Activated CD8-positive, alpha-beta T cell treated with anti-CD3 and anti-CD28 coated beads, Interleukin-2, amount 10 ng/mL, durations not matched to agents 7 days and 5 days (primary cell): ENCODE results near the gene FIGNL1. TPM values are rescaled to one million over a fixed set of nuclear protein-coding genes. Genes with fewer than 3 reads are reported as not detected.

Experiments used
- ATAC-seq: fragments of 150-1000 bp; cut with Tn5 transposase; one replicate; pipeline ENCODE4 v1.10.0; 2021; ENCODE audit warnings: moderate library complexity
- CTCF ChIA-PET: fragments of 350-600 bp; sonication (Branson Sonifier 250); formaldehyde crosslinking; loops from one replicate; lab custom pipeline; 2021; ENCODE audit warnings: antibody characterized with exemption; lab: Charles Lee
- POLR2A ChIA-PET: fragments of 350-600 bp; sonication (Branson Sonifier 250); formaldehyde crosslinking; loops from one replicate; lab custom pipeline; 2021; ENCODE audit warnings: antibody characterized with exemption; lab: Charles Lee
- DNase-seq: peaks from one replicate; pipeline ENCODE4 v3.0.0-alpha.2; 2020
- H3K27ac Mint-ChIP-seq: one replicate; pipeline ENCODE4 v1.8.0; 2021; ENCODE audit warnings: mild to moderate bottlenecking, mixed read lengths
- H3K27me3 Mint-ChIP-seq: one replicate; pipeline ENCODE4 v1.8.0; 2021; ENCODE audit warnings: low read depth, mixed read lengths
- H3K36me3 Mint-ChIP-seq: one replicate; pipeline ENCODE4 v1.8.0; 2021; ENCODE audit warnings: low read depth, mixed read lengths
- H3K4me1 Mint-ChIP-seq: one replicate; pipeline ENCODE4 v1.8.0; 2021; ENCODE audit warnings: low read depth, mixed read lengths
- H3K4me3 Mint-ChIP-seq: one replicate; pipeline ENCODE4 v1.8.0; 2021; ENCODE audit warnings: mild to moderate bottlenecking, mixed read lengths
- H3K9me3 Mint-ChIP-seq: one replicate; pipeline ENCODE4 v1.8.0; 2022; ENCODE audit warnings: mixed read lengths; ENCODE audit not compliant: insufficient read depth
- total RNA-seq, 2 experiments: library from RNA; stranded (reverse); gene quantifications; one replicate each; pipeline ENCODE4 v1.2.3, GENCODE V29; 2021

The FIGNL1 gene
- total RNA-seq, 2 experiments from 2014 or later: 40.7 to 41.0 TPM

GRCh38 chr7:50450590-50451032, 461 bp upstream of the FIGNL1 start:
- peak; percentile 38 for DNase-seq
- peak overlapping the region; percentile 93 for H3K4me3 Mint-ChIP-seq
- peak overlapping the region; percentile 96 for H3K27ac Mint-ChIP-seq
- ChIA-PET CTCF (interaction anchor here (1.3 to 1.6 kb wide), 3 partner anchors 12 to 18 kb away, joined by 3 to 6 read pairs (median 4); no protein-coding TSS in a partner anchor), POLR2A (interaction anchor here (0.7 kb wide), 1 partner anchor 30 kb away, joined by 3 read pairs; no protein-coding TSS in a partner anchor)
- H3K4me1 Mint-ChIP-seq: peaks cover 45% of the 10 kb centered on the region
- no peaks in the 10 kb centered on the region for H3K9me3 Mint-ChIP-seq
- ATAC-seq: peak; percentile 38
- H3K27me3 Mint-ChIP-seq: peaks cover 8% of the 10 kb centered on the region
- peaks cover 26% of the 10 kb centered on the region for H3K36me3 Mint-ChIP-seq

DNA sequence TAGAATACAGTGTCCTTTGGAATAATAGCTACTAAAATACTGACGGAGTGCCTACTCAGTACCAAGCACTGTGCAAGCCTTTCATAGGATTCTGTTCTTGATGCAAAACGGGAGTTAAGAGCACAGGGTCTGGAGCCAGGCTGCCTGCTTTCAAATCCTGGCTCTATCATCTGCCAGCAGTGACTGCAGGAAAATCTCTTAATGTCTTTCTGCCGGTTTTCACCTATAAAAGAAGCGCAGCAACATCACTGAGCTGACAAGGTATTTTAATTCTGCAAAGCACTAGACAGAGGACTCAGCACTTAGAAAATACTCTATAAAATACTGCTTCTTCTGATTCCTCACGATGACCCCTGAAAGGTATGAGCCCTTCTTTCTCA, 659 bp downstream of the FIGNL1 start:
- Mint-ChIP-seq H3K9me3 (no peaks in the 10 kb centered on the region), H3K4me3 (peak overlapping the region; percentile 93), H3K36me3 (peaks cover 33% of the 10 kb centered on the region), H3K27ac (peak overlapping the region; percentile 96), H3K27me3 (peaks cover 5% of the 10 kb centered on the region), H3K4me1 (peaks cover 55% of the 10 kb centered on the region)
- DNase-seq (no peak), ATAC-seq (no peak)
- ChIA-PET POLR2A (interaction anchor here (1.4 kb wide), 1 partner anchor 10 kb away, joined by 3 read pairs; no protein-coding TSS in a partner anchor), CTCF (interaction anchor here (1.0 to 1.8 kb wide), 7 partner anchors 16 to 357 kb away, joined by 3 to 6 read pairs (median 5); no protein-coding TSS in a partner anchor)

DNA sequence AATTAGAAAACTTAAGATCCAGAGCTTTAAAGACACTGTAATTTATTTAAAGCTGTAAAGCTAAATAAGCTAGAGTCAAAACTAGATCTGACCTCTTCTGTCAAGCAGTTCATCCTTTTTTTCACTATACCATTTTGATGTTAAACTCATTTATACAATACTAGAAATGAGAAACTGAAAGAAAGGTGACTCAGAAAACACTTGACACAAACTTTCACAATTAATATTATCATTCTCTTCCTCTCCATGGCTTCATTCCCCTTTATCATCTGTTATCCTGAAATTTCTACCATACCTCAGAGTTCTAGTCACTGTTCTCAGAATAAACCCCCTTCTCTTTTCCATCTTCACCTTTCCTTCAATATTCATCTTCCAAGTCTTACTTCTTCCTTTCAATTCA, 1.3 kb downstream of the FIGNL1 start:
- Mint-ChIP-seq H3K4me3 (peak overlapping the region; percentile 93), H3K9me3 (no peaks in the 10 kb centered on the region), H3K4me1 (peaks cover 62% of the 10 kb centered on the region), H3K36me3 (peaks cover 40% of the 10 kb centered on the region), H3K27me3 (peaks cover 5% of the 10 kb centered on the region), H3K27ac (peak overlapping the region; percentile 96)
- DNase-seq: no peak
- ATAC-seq: no peak
- ChIA-PET CTCF (interaction anchor here (0.7 to 1.8 kb wide), 9 partner anchors 11 to 714 kb away, joined by 3 to 5 read pairs (median 4); no protein-coding TSS in a partner anchor), POLR2A (interaction anchor here (0.5 to 1.4 kb wide), 2 partner anchors 9 to 56 kb away, joined by 3 read pairs; no protein-coding TSS in a partner anchor)

GRCh38 chr7:50446542-50446960, 3.6 kb downstream of the FIGNL1 start:
- no peak overlapping the region for H3K27ac Mint-ChIP-seq
- no peak for ATAC-seq

GRCh38 chr7:50436133-50436806, 13.9 kb downstream of the FIGNL1 start:
- no peaks in the 10 kb centered on the region for H3K27me3 Mint-ChIP-seq
- peaks cover 2% of the 10 kb centered on the region for H3K4me1 Mint-ChIP-seq
- DNase-seq (no peak), ATAC-seq (no peak)
- no peak overlapping the region for H3K27ac Mint-ChIP-seq
- H3K36me3 Mint-ChIP-seq: peaks cover 32% of the 10 kb centered on the region
- ChIA-PET POLR2A (no interaction called here), CTCF (interaction anchor here (1.3 kb wide), 1 partner anchor 343 kb away, joined by 4 read pairs; the partner anchor contains the start of gene ZPBP)
- no peaks in the 10 kb centered on the region for H3K9me3 Mint-ChIP-seq
- no peak overlapping the region for H3K4me3 Mint-ChIP-seq

More at GRCh38 chr7:50446542-50446960, 3.6 kb downstream of the FIGNL1 start:
- DNase-seq: no peak
- peaks cover 55% of the 10 kb centered on the region for H3K36me3 Mint-ChIP-seq
- peaks cover 63% of the 10 kb centered on the region for H3K4me1 Mint-ChIP-seq
- no peaks in the 10 kb centered on the region for H3K9me3 Mint-ChIP-seq
- POLR2A ChIA-PET: no interaction called here
- H3K27me3 Mint-ChIP-seq: no peaks in the 10 kb centered on the region
- H3K4me3 Mint-ChIP-seq: no peak overlapping the region
- CTCF ChIA-PET: interaction anchor here (0.7 to 2.1 kb wide), 7 partner anchors 21 to 354 kb away, joined by 3 to 7 read pairs (median 3); partner anchors contain the start of gene ZPBP

- H3K36me3 Mint-ChIP-seq: peaks cover 2% of the 10 kb centered on the region
- H3K27me3 Mint-ChIP-seq: no peaks in the 10 kb centered on the region
- no peak overlapping the region for H3K4me3 Mint-ChIP-seq
- ATAC-seq (no peak), DNase-seq (no peak)
- H3K4me1 Mint-ChIP-seq: peaks cover 2% of the 10 kb centered on the region
- no peak overlapping the region for H3K27ac Mint-ChIP-seq
- CTCF ChIA-PET: interaction anchor here (1.4 to 2.0 kb wide), 4 partner anchors 11 to 21 kb away, joined by 4 to 6 read pairs (median 5); no protein-coding TSS in a partner anchor
- POLR2A ChIA-PET: no interaction called here
- H3K9me3 Mint-ChIP-seq: no peaks in the 10 kb centered on the region
Measured at GRCh38 chr7:50431722-50432305, 18.3 kb downstream of the FIGNL1 start.

DNA sequence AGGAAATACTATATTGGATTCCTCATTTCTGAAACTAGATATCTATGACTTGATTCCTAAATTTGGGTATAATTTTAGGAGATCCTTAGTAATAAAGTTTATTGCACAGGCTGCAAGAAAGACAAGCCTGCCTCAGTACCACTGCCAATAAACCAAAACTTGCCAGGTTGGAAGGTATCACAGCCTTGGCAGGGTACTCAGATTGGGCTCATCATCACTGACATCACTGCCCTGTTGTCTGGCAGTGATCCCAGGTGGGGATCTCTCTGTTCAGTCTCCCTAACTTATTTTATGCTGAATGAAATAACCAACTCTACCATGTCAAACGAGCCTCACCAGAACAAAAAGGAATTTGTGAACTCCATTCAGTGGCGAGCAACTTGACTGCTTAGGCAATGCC, 18.8 kb downstream of the FIGNL1 start:
- CTCF ChIA-PET: interaction anchor here (1.4 kb wide), 1 partner anchor 14 kb away, joined by 6 read pairs; no protein-coding TSS in a partner anchor

DNA sequence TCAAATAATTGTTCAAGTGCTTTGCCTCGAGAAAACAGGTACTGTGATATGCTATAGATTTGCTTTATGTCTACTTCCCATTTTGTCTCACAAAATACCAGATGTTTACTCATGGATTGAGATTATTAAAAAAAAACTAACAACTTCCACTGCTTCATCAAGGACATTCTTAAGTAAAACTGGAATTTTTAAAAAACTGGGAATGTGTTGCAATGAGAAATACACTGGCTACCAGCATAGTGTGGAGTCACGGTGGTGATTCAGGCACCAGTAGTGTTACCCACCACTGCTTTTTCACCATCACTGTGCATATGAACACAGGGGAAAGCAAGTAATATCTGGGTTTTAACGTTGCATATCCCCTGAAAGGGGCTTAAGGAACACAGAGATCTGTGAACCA, 21.2 kb downstream of the FIGNL1 start:
- DNase-seq: no peak
- no peaks in the 10 kb centered on the region for H3K36me3 Mint-ChIP-seq
- no peak overlapping the region for H3K27ac Mint-ChIP-seq
- no peaks in the 10 kb centered on the region for H3K27me3 Mint-ChIP-seq
- ATAC-seq: no peak
- H3K4me1 Mint-ChIP-seq: no peaks in the 10 kb centered on the region
- CTCF ChIA-PET: interaction anchor here (2.1 to 3.3 kb wide), 2 partner anchors 11 to 334 kb away, joined by 5 to 30 read pairs; a partner anchor contains a TSS
- H3K4me3 Mint-ChIP-seq: no peak overlapping the region
- H3K9me3 Mint-ChIP-seq: no peaks in the 10 kb centered on the region
- POLR2A ChIA-PET: no interaction called here

More for the DNA sequence above, 18.8 kb downstream of the FIGNL1 start:
- H3K4me3 Mint-ChIP-seq: no peak overlapping the region
- H3K4me1 Mint-ChIP-seq: peaks cover 2% of the 10 kb centered on the region
- ATAC-seq (no peak), DNase-seq (no peak)
- no peaks in the 10 kb centered on the region for H3K36me3 Mint-ChIP-seq
- H3K27ac Mint-ChIP-seq: no peak overlapping the region
- H3K27me3 Mint-ChIP-seq: no peaks in the 10 kb centered on the region
- POLR2A ChIA-PET: no interaction called here
- H3K9me3 Mint-ChIP-seq: no peaks in the 10 kb centered on the region

GRCh38 chr7:50427518-50427917, 22.6 kb downstream of the FIGNL1 start:
- Mint-ChIP-seq H3K27me3 (no peaks in the 10 kb centered on the region), H3K27ac (no peak overlapping the region), H3K36me3 (no peaks in the 10 kb centered on the region), H3K9me3 (no peaks in the 10 kb centered on the region), H3K4me3 (no peak overlapping the region), H3K4me1 (no peaks in the 10 kb centered on the region)
- ChIA-PET POLR2A (no interaction called here), CTCF (interaction anchor here (1.7 to 3.3 kb wide), 3 partner anchors 10 to 333 kb away, joined by 5 to 30 read pairs (median 5); a partner anchor contains a TSS)
- ATAC-seq: no peak
- no peak for DNase-seq

GRCh38 chr7:50426280-50427045, 23.7 kb downstream of the FIGNL1 start:
- ChIA-PET CTCF (interaction anchor here (1.7 to 3.3 kb wide), 3 partner anchors 9 to 332 kb away, joined by 5 to 30 read pairs (median 5); a partner anchor contains a TSS), POLR2A (no interaction called here)
- Mint-ChIP-seq H3K36me3 (no peaks in the 10 kb centered on the region), H3K4me1 (no peaks in the 10 kb centered on the region), H3K27me3 (no peaks in the 10 kb centered on the region), H3K9me3 (no peaks in the 10 kb centered on the region), H3K27ac (no peak overlapping the region), H3K4me3 (no peak overlapping the region)
- ATAC-seq (no peak), DNase-seq (no peak)

GRCh38 chr7:50425318-50425717, 24.8 kb downstream of the FIGNL1 start:
- ChIA-PET CTCF (interaction anchor here (0.9 to 1.1 kb wide), 5 partner anchors 10 to 716 kb away, joined by 3 read pairs; no protein-coding TSS in a partner anchor), POLR2A (interaction anchor here (0.9 kb wide), 1 partner anchor 220 kb away, joined by 3 read pairs; no protein-coding TSS in a partner anchor)
- no peaks in the 10 kb centered on the region for H3K4me1 Mint-ChIP-seq
- no peak overlapping the region for H3K27ac Mint-ChIP-seq
- no peaks in the 10 kb centered on the region for H3K36me3 Mint-ChIP-seq
- no peak for DNase-seq
- no peak overlapping the region for H3K4me3 Mint-ChIP-seq
- H3K27me3 Mint-ChIP-seq: no peaks in the 10 kb centered on the region
- ATAC-seq: no peak
- H3K9me3 Mint-ChIP-seq: no peaks in the 10 kb centered on the region
